ENCODE measurements around the gene CD177.
"Not testable (repeated sequence)": the region's sequence is repeated elsewhere in the genome, so short reads cannot be mapped to it uniquely, and the experiment has no call there.

CD177 gene

DNA sequence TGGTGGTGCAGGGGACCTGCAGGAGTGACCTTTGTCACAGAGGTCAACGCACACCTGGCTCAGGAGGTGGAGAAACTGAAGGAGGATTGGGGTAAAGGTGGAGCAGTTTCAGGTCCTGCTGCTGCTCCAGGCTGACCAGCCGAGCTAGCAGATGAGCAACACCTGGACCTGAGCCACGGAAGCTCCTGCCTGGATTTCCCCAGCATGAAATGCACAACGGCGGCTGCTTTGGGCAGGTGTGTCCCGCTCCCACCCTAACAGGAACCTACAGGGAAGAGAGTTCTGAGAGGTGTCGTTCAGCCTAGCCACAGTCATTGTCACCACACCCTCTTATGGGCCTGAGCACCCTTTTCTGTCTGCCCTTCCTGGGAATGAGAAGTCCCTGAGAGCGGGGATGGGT is 15.7 kb upstream of the CD177 start:
- TF ChIP-seq, protein P1, sequence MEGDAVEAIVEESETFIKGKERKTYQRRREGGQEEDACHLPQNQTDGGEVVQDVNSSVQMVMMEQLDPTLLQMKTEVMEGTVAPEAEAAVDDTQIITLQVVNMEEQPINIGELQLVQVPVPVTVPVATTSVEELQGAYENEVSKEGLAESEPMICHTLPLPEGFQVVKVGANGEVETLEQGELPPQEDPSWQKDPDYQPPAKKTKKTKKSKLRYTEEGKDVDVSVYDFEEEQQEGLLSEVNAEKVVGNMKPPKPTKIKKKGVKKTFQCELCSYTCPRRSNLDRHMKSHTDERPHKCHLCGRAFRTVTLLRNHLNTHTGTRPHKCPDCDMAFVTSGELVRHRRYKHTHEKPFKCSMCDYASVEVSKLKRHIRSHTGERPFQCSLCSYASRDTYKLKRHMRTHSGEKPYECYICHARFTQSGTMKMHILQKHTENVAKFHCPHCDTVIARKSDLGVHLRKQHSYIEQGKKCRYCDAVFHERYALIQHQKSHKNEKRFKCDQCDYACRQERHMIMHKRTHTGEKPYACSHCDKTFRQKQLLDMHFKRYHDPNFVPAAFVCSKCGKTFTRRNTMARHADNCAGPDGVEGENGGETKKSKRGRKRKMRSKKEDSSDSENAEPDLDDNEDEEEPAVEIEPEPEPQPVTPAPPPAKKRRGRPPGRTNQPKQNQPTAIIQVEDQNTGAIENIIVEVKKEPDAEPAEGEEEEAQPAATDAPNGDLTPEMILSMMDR (IDR thresholded peaks at IDR 0.05; ENCODE audit: insufficient read depth, low read depth, low read length, missing control alignments) = no peak
- DNase-seq (ENCODE audit: low read depth) = peak; percentile 70
- no peak overlapping the region for H3K4me3 ChIP-seq (ENCODE audit: low read length)

- DNase-seq (ENCODE audit: low read depth) = no peak
- TF ChIP-seq, protein P1 (IDR thresholded peaks at IDR 0.05; ENCODE audit: insufficient read depth, low read depth, low read length, missing control alignments) = no peak
- H3K4me3 ChIP-seq (ENCODE audit: low read length) = no peak overlapping the region
Measured at GRCh38 chr19:43338530-43338929, 15.0 kb upstream of the CD177 start.

DNA sequence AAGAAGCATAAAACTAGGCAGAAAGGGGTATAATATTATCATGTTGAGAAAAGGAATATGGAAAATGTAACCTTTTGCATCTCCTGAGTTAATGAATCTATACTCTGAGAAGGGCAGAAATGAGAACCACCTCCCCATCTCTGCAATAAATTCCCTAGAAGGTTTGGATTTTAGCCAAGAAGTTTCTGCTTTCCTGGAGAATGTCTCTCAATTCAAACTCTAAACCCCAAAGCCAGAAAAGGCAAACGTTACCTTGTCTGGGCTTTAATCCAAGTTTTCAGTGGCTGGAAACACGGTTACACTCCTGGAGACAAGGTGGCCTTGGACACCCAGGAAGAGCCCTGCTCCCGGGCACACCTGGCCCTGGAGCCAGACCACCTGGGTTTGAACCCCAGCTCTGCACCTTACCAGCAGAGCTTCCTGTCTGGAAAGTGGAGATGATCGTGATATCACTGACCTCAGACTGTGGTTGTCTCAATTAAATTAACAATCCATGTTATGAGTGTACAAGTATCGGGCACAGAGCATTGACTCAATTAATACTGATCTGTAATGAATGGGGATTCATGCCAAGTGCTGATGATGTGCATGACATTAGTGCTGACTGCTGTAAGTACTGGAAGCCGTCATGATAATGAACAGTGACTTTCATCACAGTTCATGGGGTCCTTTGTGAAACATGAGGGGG is 14.1 kb upstream of the CD177 start:
- not testable (repeated sequence) for DNase-seq (ENCODE audit: low read depth); H3K4me3 ChIP-seq (ENCODE audit: low read length)

GRCh38 chr19:43340101-43340500 is 13.4 kb upstream of the CD177 start:
- not testable (repeated sequence) for DNase-seq (ENCODE audit: low read depth); H3K4me3 ChIP-seq (ENCODE audit: low read length)

DNA sequence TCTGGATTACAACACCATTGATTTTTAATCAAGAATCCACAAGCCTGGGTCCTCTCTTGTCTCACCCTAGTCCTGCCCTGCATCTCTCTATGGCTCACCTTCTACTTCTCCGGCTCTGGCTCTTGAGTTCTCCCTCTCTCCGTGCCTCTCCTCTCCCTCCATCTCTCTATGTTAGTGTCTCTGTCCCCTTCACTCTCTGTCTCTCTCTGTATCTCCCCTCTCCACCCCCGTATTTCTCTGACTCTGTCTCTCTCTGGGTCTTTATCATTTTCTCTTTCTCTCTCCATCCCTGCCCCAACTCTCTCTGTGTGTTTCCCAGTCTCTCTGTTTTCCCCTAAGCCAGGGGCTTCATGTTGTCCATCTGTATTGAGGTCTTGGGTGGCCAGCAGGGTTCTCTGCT is 12.4 kb upstream of the CD177 start:
- H3K4me3 ChIP-seq (ENCODE audit: low read length); DNase-seq (ENCODE audit: low read depth): not testable (repeated sequence)

GRCh38 chr19:43342104-43342503 is 11.4 kb upstream of the CD177 start:
- DNase-seq (ENCODE audit: low read depth) = peak; percentile 89
- H3K4me3 ChIP-seq (ENCODE audit: low read length) = not testable (repeated sequence)

- H3K4me3 ChIP-seq (ENCODE audit: low read length) = not testable (repeated sequence)
- DNase-seq (ENCODE audit: low read depth) = peak; percentile 91
Measured at GRCh38 chr19:43344347-43344925, 9.1 kb upstream of the CD177 start.

GRCh38 chr19:43349813-43350212 is 3.7 kb upstream of the CD177 start:
- not testable (repeated sequence) for H3K4me3 ChIP-seq (ENCODE audit: low read length); DNase-seq (ENCODE audit: low read depth)

DNA sequence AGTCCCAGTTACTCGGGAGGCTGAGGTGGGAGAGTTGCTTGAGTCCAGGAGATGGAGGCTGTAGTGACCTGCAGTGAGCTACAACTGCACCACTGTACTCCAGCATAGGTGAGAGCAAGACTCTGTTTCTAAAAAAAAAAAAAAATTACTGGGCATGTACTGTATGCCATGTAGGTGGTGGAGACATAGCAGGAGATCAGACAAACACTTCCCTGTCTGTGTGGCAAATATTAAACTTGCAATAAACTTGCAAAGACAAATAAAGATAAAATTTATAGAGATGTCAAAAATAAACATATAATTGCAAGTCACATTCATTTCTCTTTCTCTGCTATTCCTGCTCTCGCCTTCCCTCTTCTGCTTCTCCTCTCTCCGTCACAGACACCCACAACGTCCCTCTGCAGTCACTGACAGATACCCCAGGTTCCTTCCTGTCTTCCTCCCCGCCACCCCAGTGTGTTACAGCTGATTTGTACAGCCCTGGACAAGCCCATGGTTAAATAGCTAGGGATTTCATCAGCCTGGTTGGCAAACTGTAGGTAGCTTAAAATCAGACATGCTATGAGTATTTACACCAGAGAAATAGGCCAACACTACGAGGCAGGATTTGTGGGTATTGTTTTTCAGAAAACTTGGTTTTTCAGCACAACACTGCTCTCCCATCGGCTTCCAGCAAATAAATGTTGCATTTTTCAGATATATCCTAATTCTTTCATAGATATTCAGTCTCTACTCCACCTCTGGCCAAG is 1.3 kb upstream of the CD177 start:
- H3K4me3 ChIP-seq (ENCODE audit: low read length) = no peak overlapping the region
- DNase-seq (ENCODE audit: low read depth) = no peak
- TF ChIP-seq, protein P1 (IDR thresholded peaks at IDR 0.05; ENCODE audit: insufficient read depth, low read depth, low read length, missing control alignments) = no peak

GRCh38 chr19:43354305-43354627 is 780 bp downstream of the CD177 start:
- TF ChIP-seq, protein P1 (IDR thresholded peaks at IDR 0.05; ENCODE audit: insufficient read depth, low read depth, low read length, missing control alignments) = no peak
- no peak for DNase-seq (ENCODE audit: low read depth)
- H3K4me3 ChIP-seq (ENCODE audit: low read length) = no peak overlapping the region

GRCh38 chr19:43356749-43357148 is 3.3 kb downstream of the CD177 start:
- DNase-seq (ENCODE audit: low read depth); H3K4me3 ChIP-seq (ENCODE audit: low read length): not testable (repeated sequence)

Data from epithelial cell of esophagus (primary cell).